GM12878 (cell line): ENCODE measurements around the gene MAST4. TPM values are rescaled to one million over a fixed set of nuclear protein-coding genes. Genes with fewer than 3 reads are reported as not detected.

ENCODE experiments used
- ATAC-seq: fragments of 200-7000 bp; cut with Tn5 transposase; 3 replicates; pipeline ENCODE4 v1.9.1; 2020; ENCODE audit warnings: mild to moderate bottlenecking, moderate library complexity
- BruUV-seq: library from RNA; stranded (reverse); fragments of 400-500 nt; replicated peaks from 2 replicates; lab custom pipeline; 2021; lab: Mats Ljungman, UMichigan
- CTCF ChIA-PET: fragments of 300-600 bp; sonication (Branson Sonifier 250); formaldehyde crosslinking; extraction: SDS; loops from one replicate; lab custom pipeline; 2021; ENCODE audit warnings: inconsistent platforms; lab: Yijun Ruan, JAX
- POLR2A ChIA-PET: fragments of 350-600 bp; formaldehyde crosslinking; extraction: SDS; loops from one replicate; lab custom pipeline; 2021; ENCODE audit warnings: inconsistent platforms; lab: Charles Lee
- RAD21 ChIA-PET: fragments of 300-600 bp; sonication (Branson Sonifier 250); formaldehyde crosslinking; loops from one replicate; lab custom pipeline; 2023; ENCODE audit warnings: antibody characterized with exemption; ENCODE audit not compliant: unreplicated experiment; lab: Charles Lee
- SMC1A ChIA-PET: fragments of 300-600 bp; sonication (Branson Sonifier 250); formaldehyde crosslinking; loops from one replicate; lab custom pipeline; 2023; ENCODE audit not compliant: unreplicated experiment, uncharacterized antibody; lab: Charles Lee
- DNase-seq: peaks from one replicate; pipeline ENCODE4 v3.0.0-alpha.2; 2011; ENCODE audit warnings: low read depth, low spot score
- FAIRE-seq: peaks from 3 replicates; lab custom pipeline; 2011; peaks lifted over from hg19 to GRCh38; lab: Jason Lieb, UNC
- H2AFZ ChIP-seq: 2 replicates; pipeline ENCODE4 v1.6.0; 2011; ENCODE audit warnings: low read depth, low read length, control low read depth; ENCODE audit not compliant: control insufficient read depth
- H3K27ac ChIP-seq: 2 replicates; pipeline ENCODE4 v1.5.1; 2011; ENCODE audit warnings: control low read depth; ENCODE audit not compliant: control insufficient read depth, insufficient read depth
- H3K27me3 ChIP-seq, 2 experiments: replicated peaks in 1 of 2; 2 replicates each; pipeline versions ENCODE4 v1.6.0 to v1.6.1; 2011; ENCODE audit warnings: low read length in 1 of 2; ENCODE audit not compliant: control insufficient read depth in 2 of 2, insufficient read depth in 2 of 2
- H3K36me3 ChIP-seq, 2 experiments: 2 replicates each; pipeline ENCODE4 v1.5.1; 2011; ENCODE audit warnings: low read length in 1 of 2; ENCODE audit not compliant: control insufficient read depth in 2 of 2, insufficient read depth in 2 of 2
- H3K4me1 ChIP-seq: 2 replicates; pipeline ENCODE4 v1.6.1; 2011; ENCODE audit warnings: mild to moderate bottlenecking, low read length, moderate library complexity, mixed read lengths; ENCODE audit not compliant: control insufficient read depth, insufficient read depth
- H3K4me2 ChIP-seq: 2 replicates; pipeline ENCODE4 v1.6.0; 2011; ENCODE audit warnings: control low read depth; ENCODE audit not compliant: control insufficient read depth, insufficient read depth
- H3K4me3 ChIP-seq: fragments of 200-600 bp; sonication (generic); 2 replicates; pipeline ENCODE4 v1.5.1; 2016
- H3K79me2 ChIP-seq: 2 replicates; pipeline ENCODE4 v1.6.0; 2011; ENCODE audit warnings: low read length; ENCODE audit not compliant: control insufficient read depth, insufficient read depth
- H3K9ac ChIP-seq: 2 replicates; pipeline ENCODE4 v1.8.0; 2011; ENCODE audit warnings: low read length, control low read depth, mixed read lengths; ENCODE audit not compliant: control insufficient read depth, insufficient read depth
- H3K9me3 ChIP-seq: replicated peaks from 3 replicates; pipeline ENCODE4 v1.5.1; 2011; ENCODE audit warnings: mild to moderate bottlenecking, low read length; ENCODE audit not compliant: control insufficient read depth, insufficient read depth
- H4K20me1 ChIP-seq: 2 replicates; pipeline ENCODE4 v1.6.0; 2011; ENCODE audit not compliant: control insufficient read depth, insufficient read depth
- ATF7 ChIP-seq: fragments of 450-650 bp; IDR thresholded peaks from 2 replicates; pipeline ENCODE4 v1.6.1; 2016; ENCODE audit warnings: low read depth, mild to moderate bottlenecking
- CBX3 ChIP-seq: fragments of 200-600 bp; sonication (generic); IDR thresholded peaks from 2 replicates; pipeline ENCODE4 v1.6.1; 2016; ENCODE audit warnings: low read depth, borderline replicate concordance
- CBX5 ChIP-seq: sonication (generic); IDR thresholded peaks from 2 replicates; pipeline ENCODE4 v1.6.1; 2016; ENCODE audit warnings: low read depth, moderate library complexity, mild to moderate bottlenecking, inconsistent platforms
- CHD2 ChIP-seq: IDR thresholded peaks from 2 replicates; pipeline ENCODE4 v1.6.1; 2011; ENCODE audit warnings: low read depth, low read length, improper control_type of control experiment, borderline replicate concordance
- RCOR1 ChIP-seq: conservative IDR thresholded peaks from 2 replicates; pipeline ENCODE4 v1.6.1; 2012; ENCODE audit warnings: low read depth, low read length, improper control_type of control experiment
- TARDBP ChIP-seq: IDR thresholded peaks from 2 replicates; pipeline ENCODE4 v1.6.1; 2016; ENCODE audit warnings: borderline replicate concordance
- ZSCAN29 ChIP-seq: fragments of 450-650 bp; IDR thresholded peaks from 2 replicates; pipeline ENCODE4 v1.6.1; 2017; ENCODE audit warnings: mild to moderate bottlenecking, moderate library complexity
- WGBS: methylation state at CpG from one replicate; pipeline ENCODE4 v1.1.6; 2016; ENCODE audit warnings: low lambda C conversion rate; ENCODE audit not compliant: insufficient replicate concordance, insufficient coverage; ENCODE audit errors: missing lambda C conversion rate; 5-methylcytosine and 5-hydroxymethylcytosine counted together
- in situ Hi-C: fragments of 300-500 bp; cut with MboI; formaldehyde crosslinking; loops from 9 replicates; pipeline ENCODE4 v1.14.3; 2018; ENCODE audit warnings: mixed read lengths
- intact Hi-C: fragments of 100-400 bp; cut with micrococcal nuclease; formaldehyde crosslinking; loops from one replicate; pipeline ENCODE4 v1.14.2; 2022; ENCODE audit not compliant: unreplicated experiment
- polyA plus RNA-seq, 11 experiments: library from polyadenylated mRNA; depleted of rRNA in 4 of 11; unstranded in 6 of 11; stranded (reverse) in 5 of 11; fragments of >200 nt; fragmentation: Nextera tagmentation in 4 of 11; fragmentation: Illumina TruSeq in 1 of 11; extraction: Ambion mirVana in 4 of 11; extraction: Trizol in 1 of 11; gene quantifications; 1 replicate in 1 of 11; 2 replicates in 10 of 11; pipeline versions ENCODE4 v1.2.1 to v1.2.3, GENCODE V29; 2011 to 2016; ENCODE audit warnings: inconsistent platforms in 2 of 11, missing spikeins in 2 of 11, low read depth in 1 of 11
- total RNA-seq, 4 experiments: library from RNA; depleted of rRNA in 3 of 4; stranded (reverse); fragments of >200 nt in 3 of 4; fragmentation: Illumina TruSeq in 1 of 4; extraction: Trizol in 1 of 4; gene quantifications; 2 replicates each; pipeline versions ENCODE4 v1.2.1 to v1.2.3, GENCODE V29; 2013 to 2021
- TF ChIP-seq, protein P1 (sequence below): IDR thresholded peaks from 2 replicates; pipeline ENCODE4 v1.6.1; 2011; ENCODE audit warnings: borderline replicate concordance, low read depth, mild to moderate bottlenecking, moderate library complexity, mixed read lengths, low read length; ENCODE audit not compliant: insufficient read depth; ENCODE audit errors: extremely low read length
- TF ChIP-seq, protein P2 (sequence below): IDR thresholded peaks from 2 replicates; pipeline ENCODE4 v1.6.1; 2012; ENCODE audit warnings: mild to moderate bottlenecking, low read depth, low read length

MAST4 gene
- total and polyA plus RNA-seq, 10 of the 15 experiments (the other 5 are each of a cell fraction or from before 2014, with no cell fraction given) = 0.02 to 1.6 (median 0.29) TPM; not detected in 1

DNA sequence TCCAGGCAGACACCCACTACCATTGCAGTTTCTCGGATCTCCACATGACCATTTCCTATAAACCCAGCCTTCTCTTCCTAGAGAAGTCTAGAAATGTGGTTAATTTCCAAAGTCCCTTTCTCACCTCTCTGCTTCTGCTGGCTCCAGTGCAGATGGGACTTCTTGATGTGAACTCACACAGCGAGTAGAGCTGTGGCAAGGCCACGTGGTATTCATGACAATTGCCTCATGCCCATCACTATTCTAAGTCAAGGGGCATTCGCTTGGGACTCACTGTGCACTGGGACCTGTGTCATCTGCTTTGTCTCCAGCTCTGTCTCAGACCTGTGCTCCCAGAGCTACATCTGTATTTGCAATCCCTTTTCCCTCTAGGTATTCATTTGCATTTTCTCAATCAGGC lies 594.2 kb downstream of the MAST4 start:
- DNase-seq = no peak
- Histone ChIP-seq H2AFZ (no peak overlapping the region), H3K27ac (no peak overlapping the region), H3K36me3 (no peaks in the 10 kb centered on the region), H3K4me1 (peaks cover 16% of the 10 kb centered on the region), H3K4me2 (no peak overlapping the region), H3K9me3 (no peaks in the 10 kb centered on the region; the same call in 2 of the 3 replicates), H3K79me2 (no peaks in the 10 kb centered on the region), H4K20me1 (no peaks in the 10 kb centered on the region), H3K4me3 (no peak overlapping the region), H3K27me3 (no peaks in the 10 kb centered on the region), H3K9ac (no peak overlapping the region)
- ChIA-PET SMC1A (no interaction called here), CTCF (interaction anchor here (1.2 to 1.8 kb wide), 2 partner anchors 13 to 31 kb away, joined by 3 read pairs; no protein-coding TSS in a partner anchor), RAD21 (no interaction called here), POLR2A (no interaction called here)
- no peak for FAIRE-seq
- in situ Hi-C loops (no loop called here), intact Hi-C loops (no loop called here)
- TF ChIP-seq, protein P1, sequence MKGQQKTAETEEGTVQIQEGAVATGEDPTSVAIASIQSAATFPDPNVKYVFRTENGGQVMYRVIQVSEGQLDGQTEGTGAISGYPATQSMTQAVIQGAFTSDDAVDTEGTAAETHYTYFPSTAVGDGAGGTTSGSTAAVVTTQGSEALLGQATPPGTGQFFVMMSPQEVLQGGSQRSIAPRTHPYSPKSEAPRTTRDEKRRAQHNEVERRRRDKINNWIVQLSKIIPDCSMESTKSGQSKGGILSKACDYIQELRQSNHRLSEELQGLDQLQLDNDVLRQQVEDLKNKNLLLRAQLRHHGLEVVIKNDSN = peak; percentile 18
- no peak for TF ChIP-seq RCOR1
- 15% methylated on average over 4 of the region's 4 CpGs for WGBS
- no peak for ATAC-seq
- BruUV-seq = no TSS peak

DNA sequence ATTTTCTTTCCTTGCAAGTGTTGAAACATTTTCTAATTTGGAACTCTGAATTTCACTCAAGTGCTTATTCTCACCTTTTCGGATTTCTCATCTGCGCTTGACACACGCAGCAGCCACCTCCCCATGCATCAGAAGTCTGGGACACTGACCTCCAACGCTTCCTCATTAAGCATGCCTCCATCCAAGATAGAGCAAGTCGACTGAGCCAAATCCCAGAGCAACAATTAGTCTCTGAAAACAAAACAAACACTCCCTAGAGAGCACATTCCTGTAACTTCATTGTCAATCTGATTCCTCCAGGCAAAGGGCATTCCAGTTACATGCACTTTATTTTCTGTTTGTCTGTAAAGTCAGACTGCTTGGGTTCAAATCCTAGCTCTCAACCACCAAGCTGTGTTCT lies 594.7 kb downstream of the MAST4 start:
- POLR2A ChIA-PET = no interaction called here
- Histone ChIP-seq H3K36me3 (no peaks in the 10 kb centered on the region), H3K4me1 (peaks cover 18% of the 10 kb centered on the region), H3K4me3 (no peak overlapping the region), H4K20me1 (no peaks in the 10 kb centered on the region), H3K9ac (no peak overlapping the region), H3K79me2 (no peaks in the 10 kb centered on the region), H3K27ac (no peak overlapping the region), H2AFZ (no peak overlapping the region), H3K4me2 (no peak overlapping the region), H3K9me3 (no peaks in the 10 kb centered on the region; the same call in 2 of the 3 replicates), H3K27me3 (no peaks in the 10 kb centered on the region)
- SMC1A ChIA-PET = interaction anchor here (0.8 kb wide), 1 partner anchor 17 kb away, joined by 3 read pairs; no protein-coding TSS in a partner anchor
- ATAC-seq = no peak
- FAIRE-seq = no peak
- WGBS = 78% methylated on average over 5 of the region's 5 CpGs
- CTCF ChIA-PET = interaction anchor here (0.7 to 1.8 kb wide), 4 partner anchors 13 to 34 kb away, joined by 3 to 4 read pairs (median 3); no protein-coding TSS in a partner anchor
- in situ Hi-C loops = no loop called here
- TF ChIP-seq CHD2 = no peak
- no peak for TF ChIP-seq CBX5
- no peak for TF ChIP-seq ZSCAN29
- no peak for TF ChIP-seq CBX3
- TF ChIP-seq ATF7 = no peak
- no peak for TF ChIP-seq TARDBP
- TF ChIP-seq, protein P2, sequence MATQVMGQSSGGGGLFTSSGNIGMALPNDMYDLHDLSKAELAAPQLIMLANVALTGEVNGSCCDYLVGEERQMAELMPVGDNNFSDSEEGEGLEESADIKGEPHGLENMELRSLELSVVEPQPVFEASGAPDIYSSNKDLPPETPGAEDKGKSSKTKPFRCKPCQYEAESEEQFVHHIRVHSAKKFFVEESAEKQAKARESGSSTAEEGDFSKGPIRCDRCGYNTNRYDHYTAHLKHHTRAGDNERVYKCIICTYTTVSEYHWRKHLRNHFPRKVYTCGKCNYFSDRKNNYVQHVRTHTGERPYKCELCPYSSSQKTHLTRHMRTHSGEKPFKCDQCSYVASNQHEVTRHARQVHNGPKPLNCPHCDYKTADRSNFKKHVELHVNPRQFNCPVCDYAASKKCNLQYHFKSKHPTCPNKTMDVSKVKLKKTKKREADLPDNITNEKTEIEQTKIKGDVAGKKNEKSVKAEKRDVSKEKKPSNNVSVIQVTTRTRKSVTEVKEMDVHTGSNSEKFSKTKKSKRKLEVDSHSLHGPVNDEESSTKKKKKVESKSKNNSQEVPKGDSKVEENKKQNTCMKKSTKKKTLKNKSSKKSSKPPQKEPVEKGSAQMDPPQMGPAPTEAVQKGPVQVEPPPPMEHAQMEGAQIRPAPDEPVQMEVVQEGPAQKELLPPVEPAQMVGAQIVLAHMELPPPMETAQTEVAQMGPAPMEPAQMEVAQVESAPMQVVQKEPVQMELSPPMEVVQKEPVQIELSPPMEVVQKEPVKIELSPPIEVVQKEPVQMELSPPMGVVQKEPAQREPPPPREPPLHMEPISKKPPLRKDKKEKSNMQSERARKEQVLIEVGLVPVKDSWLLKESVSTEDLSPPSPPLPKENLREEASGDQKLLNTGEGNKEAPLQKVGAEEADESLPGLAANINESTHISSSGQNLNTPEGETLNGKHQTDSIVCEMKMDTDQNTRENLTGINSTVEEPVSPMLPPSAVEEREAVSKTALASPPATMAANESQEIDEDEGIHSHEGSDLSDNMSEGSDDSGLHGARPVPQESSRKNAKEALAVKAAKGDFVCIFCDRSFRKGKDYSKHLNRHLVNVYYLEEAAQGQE = no peak
- RAD21 ChIA-PET = interaction anchor here (1.0 kb wide), 1 partner anchor 16 kb away, joined by 4 read pairs; no protein-coding TSS in a partner anchor
- BruUV-seq = no TSS peak
- DNase-seq = no peak
- intact Hi-C loops = no loop called here
